ENCODE measurements around the gene FSCN2. TPM values are rescaled to one million over a fixed set of nuclear protein-coding genes. Genes with fewer than 3 reads are reported as not detected.

The FSCN2 gene
- total RNA-seq, 1 donor from 2014 or later: 1.0 TPM

DNA sequence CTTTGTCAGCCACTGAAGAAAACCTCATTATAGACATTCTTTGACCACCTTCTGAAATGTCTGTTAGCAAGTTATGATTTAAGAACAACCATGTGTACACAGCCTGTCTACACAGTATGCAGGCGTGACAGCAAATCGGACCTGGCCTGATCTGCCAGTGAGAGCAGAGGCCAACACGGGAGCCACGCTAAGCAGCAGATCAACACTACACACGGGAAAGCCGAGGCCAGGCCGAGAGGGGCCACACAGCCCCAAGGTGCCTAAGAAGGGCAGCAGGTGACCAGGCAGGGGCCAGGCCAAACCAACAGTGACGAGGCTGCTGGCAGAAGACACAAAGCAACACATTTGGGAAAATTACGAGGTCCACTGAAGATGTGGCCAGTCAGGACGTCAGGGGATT is 40.2 kb downstream of the FSCN2 start:
- no peaks in the 10 kb centered on the region for H3K9me3 ChIP-seq (ENCODE audit: control insufficient read depth in 3 of 3, low read length in 3 of 3)
- no peak overlapping the region for H3K9ac ChIP-seq (ENCODE audit: low read depth in 1 of 3, low read length in 3 of 3)
- H3K4me3 ChIP-seq (ENCODE audit: low read length in 3 of 3): no peak overlapping the region
- peak overlapping the region; percentile 76 for H3K27ac ChIP-seq (ENCODE audit: low read depth, low read length)
- H3K36me3 ChIP-seq (ENCODE audit: control insufficient read depth in 3 of 3, insufficient read depth in 3 of 3, low read length in 3 of 3): peaks cover 70 to 73% (median 72%) of the 10 kb centered on the region in 3 donors
- H3K27me3 ChIP-seq (ENCODE audit: control insufficient read depth in 3 of 3, insufficient read depth in 3 of 3, low read length in 3 of 3): no peaks in the 10 kb centered on the region
- H3K4me1 ChIP-seq (ENCODE audit: control insufficient read depth in 3 of 3, insufficient read depth in 3 of 3, low read length in 3 of 3): peaks cover 20 to 30% (median 21%) of the 10 kb centered on the region in 3 donors

DNA sequence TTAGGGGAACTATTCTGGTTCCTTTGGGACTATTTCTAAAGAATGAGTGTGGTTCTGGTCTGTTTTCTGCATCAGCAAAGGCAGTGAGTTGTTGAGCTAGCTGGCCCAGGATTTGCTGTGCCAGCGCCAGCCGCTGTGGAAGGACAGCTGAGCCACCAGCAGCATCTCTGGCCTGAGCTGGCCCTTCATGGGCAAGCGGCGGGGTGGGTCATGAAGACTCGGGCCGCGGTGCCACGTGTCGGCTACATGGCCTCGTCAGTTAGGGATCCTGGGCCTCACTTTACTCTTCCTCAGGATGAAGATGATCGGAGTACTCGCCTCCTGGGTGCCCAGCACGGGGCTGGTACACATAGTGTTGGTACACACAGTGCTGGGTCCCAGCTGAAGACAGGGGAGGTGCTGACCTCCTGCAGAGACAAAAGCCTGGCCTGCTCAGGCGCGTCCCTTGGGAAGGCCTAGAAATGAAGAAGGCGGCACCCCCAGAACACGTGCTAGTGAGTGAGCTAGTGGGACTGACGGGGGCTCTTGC is 41.9 kb downstream of the FSCN2 start:
- peaks cover 20 to 30% (median 21%) of the 10 kb centered on the region in 3 donors for H3K4me1 ChIP-seq (ENCODE audit: control insufficient read depth in 3 of 3, insufficient read depth in 3 of 3, low read length in 3 of 3)
- H3K4me3 ChIP-seq (ENCODE audit: low read length in 3 of 3): no peak overlapping the region
- no peaks in the 10 kb centered on the region for H3K27me3 ChIP-seq (ENCODE audit: control insufficient read depth in 3 of 3, insufficient read depth in 3 of 3, low read length in 3 of 3)
- no peaks in the 10 kb centered on the region for H3K9me3 ChIP-seq (ENCODE audit: control insufficient read depth in 3 of 3, low read length in 3 of 3)
- H3K27ac ChIP-seq (ENCODE audit: low read depth, low read length): no peak overlapping the region
- no peak overlapping the region for H3K9ac ChIP-seq (ENCODE audit: low read depth in 1 of 3, low read length in 3 of 3)
- H3K36me3 ChIP-seq (ENCODE audit: control insufficient read depth in 3 of 3, insufficient read depth in 3 of 3, low read length in 3 of 3): peaks cover 54 to 69% (median 58%) of the 10 kb centered on the region in 3 donors

DNA sequence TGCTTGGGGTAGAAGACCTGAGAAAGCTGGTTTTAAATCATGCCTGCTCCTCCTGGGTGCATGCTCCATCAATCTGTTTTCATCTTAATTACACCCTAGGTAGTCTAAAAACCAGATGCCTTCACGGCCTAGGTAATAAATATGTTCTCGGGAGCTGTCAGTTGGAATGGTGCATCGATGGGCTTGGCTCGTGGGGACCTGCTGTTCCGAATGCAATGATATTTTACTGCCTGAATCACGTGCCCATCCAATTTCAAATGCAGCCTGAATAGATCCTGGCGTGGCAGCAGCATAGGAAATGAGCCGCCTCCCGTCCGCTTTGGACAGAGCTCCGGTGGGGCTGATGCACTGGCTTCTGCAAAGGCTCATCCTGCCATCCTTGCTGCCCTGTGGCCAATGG is 42.8 kb downstream of the FSCN2 start:
- Histone ChIP-seq H3K27ac (ENCODE audit: low read depth, low read length) (no peak overlapping the region), H3K9me3 (ENCODE audit: control insufficient read depth in 3 of 3, low read length in 3 of 3) (no peaks in the 10 kb centered on the region), H3K36me3 (ENCODE audit: control insufficient read depth in 3 of 3, insufficient read depth in 3 of 3, low read length in 3 of 3) (peaks cover 49 to 65% (median 56%) of the 10 kb centered on the region in 3 donors), H3K27me3 (ENCODE audit: control insufficient read depth in 3 of 3, insufficient read depth in 3 of 3, low read length in 3 of 3) (no peaks in the 10 kb centered on the region), H3K9ac (ENCODE audit: low read depth in 1 of 3, low read length in 3 of 3) (no peak overlapping the region), H3K4me3 (ENCODE audit: low read length in 3 of 3) (no peak overlapping the region), H3K4me1 (ENCODE audit: control insufficient read depth in 3 of 3, insufficient read depth in 3 of 3, low read length in 3 of 3) (peaks cover 17 to 26% (median 20%) of the 10 kb centered on the region in 3 donors)

DNA sequence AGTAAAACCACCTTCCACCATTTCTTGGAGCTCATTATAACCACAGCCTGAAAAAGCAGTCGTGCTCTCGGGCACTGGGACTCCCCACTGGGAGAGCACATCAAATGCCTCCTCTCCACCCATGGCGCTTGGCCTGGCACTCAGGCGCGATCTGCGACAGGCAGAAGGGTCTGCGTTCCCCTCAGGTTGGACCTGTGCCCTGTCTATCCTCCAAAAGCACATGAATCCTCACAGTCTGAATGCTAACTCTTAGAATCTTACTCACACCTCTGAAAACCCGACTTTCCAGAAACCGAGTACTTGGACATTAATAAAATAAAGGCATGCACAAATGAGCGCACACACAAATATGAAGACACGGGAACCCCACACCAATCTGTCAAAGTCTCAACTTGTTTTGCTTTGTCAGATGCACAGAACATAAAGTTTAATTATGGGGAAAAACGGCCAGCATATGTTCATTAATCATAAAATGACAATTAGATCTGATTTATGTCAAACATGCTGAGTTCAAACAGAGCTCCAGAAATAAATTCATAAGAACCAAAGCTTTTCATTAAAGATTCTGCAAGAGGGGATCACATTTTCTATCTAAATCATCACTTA is 44.5 kb downstream of the FSCN2 start:
- no peak overlapping the region for H3K4me3 ChIP-seq (ENCODE audit: low read length in 3 of 3)
- no peaks in the 10 kb centered on the region for H3K27me3 ChIP-seq (ENCODE audit: control insufficient read depth in 3 of 3, insufficient read depth in 3 of 3, low read length in 3 of 3)
- H3K9ac ChIP-seq (ENCODE audit: low read depth in 1 of 3, low read length in 3 of 3): no peak overlapping the region
- peaks cover 8 to 25% (median 10%) of the 10 kb centered on the region in 3 donors for H3K4me1 ChIP-seq (ENCODE audit: control insufficient read depth in 3 of 3, insufficient read depth in 3 of 3, low read length in 3 of 3)
- no peaks in the 10 kb centered on the region for H3K9me3 ChIP-seq (ENCODE audit: control insufficient read depth in 3 of 3, low read length in 3 of 3)
- H3K36me3 ChIP-seq (ENCODE audit: control insufficient read depth in 3 of 3, insufficient read depth in 3 of 3, low read length in 3 of 3): peaks cover 48 to 54% (median 51%) of the 10 kb centered on the region in 3 donors
- no peak overlapping the region for H3K27ac ChIP-seq (ENCODE audit: low read depth, low read length)

DNA sequence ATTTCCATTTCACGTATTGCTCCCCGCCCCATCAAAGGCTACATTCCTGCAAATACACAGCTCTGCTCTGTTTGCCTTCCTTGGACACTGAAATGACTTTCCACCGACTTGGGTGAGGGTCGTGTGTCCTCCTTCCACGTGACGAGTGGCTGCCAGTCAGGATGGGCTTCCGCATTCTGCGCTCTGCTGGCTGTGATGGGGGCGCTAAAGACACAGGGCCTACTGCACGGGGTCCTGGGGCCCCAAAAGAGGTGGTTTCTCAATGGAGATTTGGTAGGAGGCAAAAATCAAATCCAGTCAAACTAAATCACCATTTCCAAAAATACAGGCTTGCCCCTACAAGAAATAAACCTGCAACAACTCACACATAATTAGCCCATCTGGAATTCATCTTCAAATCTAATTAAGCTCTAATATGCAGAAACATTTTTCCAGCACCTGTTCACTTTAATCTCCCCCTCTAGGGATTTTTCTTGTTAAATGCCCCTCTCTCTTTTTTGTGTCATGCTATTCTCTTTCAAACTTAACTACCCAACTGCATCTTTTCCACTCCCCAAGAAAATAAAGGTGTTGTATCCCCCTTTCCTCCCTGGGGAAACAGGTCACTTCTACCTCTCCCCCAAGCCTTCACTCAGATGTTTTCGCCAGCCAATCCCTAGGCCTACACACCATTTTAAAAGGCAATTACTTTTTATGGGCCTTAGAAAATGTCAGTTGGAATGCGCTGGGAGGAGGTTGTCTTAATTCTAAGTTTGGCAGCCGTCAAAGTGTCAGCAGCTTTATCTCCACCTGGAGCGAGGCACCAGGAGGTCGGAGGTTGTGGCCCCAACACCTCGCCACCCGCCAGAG is 45.8 kb downstream of the FSCN2 start:
- no peak overlapping the region for H3K27ac ChIP-seq (ENCODE audit: low read depth, low read length)

DNA sequence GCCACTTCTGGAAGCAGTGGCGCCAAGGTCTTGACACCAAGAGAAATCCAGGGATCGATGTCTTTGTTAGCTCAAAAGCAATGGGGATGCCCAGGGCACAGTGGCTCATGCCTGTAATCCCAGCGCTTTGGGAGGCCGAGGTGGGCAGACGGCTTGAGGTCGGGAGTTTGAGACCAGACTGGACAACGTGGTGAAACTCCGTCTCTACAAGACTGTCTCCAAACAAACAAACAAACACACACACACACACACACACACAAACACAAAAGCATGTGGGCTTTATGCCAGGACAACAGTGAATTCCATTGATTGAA is 46.4 kb downstream of the FSCN2 start:
- Histone ChIP-seq H3K9ac (ENCODE audit: low read depth in 1 of 3, low read length in 3 of 3) (no peak overlapping the region), H3K4me3 (ENCODE audit: low read length in 3 of 3) (no peak overlapping the region), H3K9me3 (ENCODE audit: control insufficient read depth in 3 of 3, low read length in 3 of 3) (no peaks in the 10 kb centered on the region), H3K4me1 (ENCODE audit: control insufficient read depth in 3 of 3, insufficient read depth in 3 of 3, low read length in 3 of 3) (peaks cover 8 to 22% (median 13%) of the 10 kb centered on the region in 3 donors), H3K36me3 (ENCODE audit: control insufficient read depth in 3 of 3, insufficient read depth in 3 of 3, low read length in 3 of 3) (peaks cover 35 to 42% (median 38%) of the 10 kb centered on the region in 3 donors), H3K27ac (ENCODE audit: low read depth, low read length) (no peak overlapping the region), H3K27me3 (ENCODE audit: control insufficient read depth in 3 of 3, insufficient read depth in 3 of 3, low read length in 3 of 3) (no peaks in the 10 kb centered on the region)

More for the DNA sequence above, 45.8 kb downstream of the FSCN2 start:
- Histone ChIP-seq H3K9ac (ENCODE audit: low read depth in 1 of 3, low read length in 3 of 3) (no peak overlapping the region), H3K4me3 (ENCODE audit: low read length in 3 of 3) (no peak overlapping the region), H3K9me3 (ENCODE audit: control insufficient read depth in 3 of 3, low read length in 3 of 3) (no peaks in the 10 kb centered on the region), H3K27me3 (ENCODE audit: control insufficient read depth in 3 of 3, insufficient read depth in 3 of 3, low read length in 3 of 3) (no peaks in the 10 kb centered on the region), H3K36me3 (ENCODE audit: control insufficient read depth in 3 of 3, insufficient read depth in 3 of 3, low read length in 3 of 3) (peaks cover 39 to 44% (median 40%) of the 10 kb centered on the region in 3 donors), H3K4me1 (ENCODE audit: control insufficient read depth in 3 of 3, insufficient read depth in 3 of 3, low read length in 3 of 3) (peaks cover 8 to 22% (median 13%) of the 10 kb centered on the region in 3 donors)

DNA sequence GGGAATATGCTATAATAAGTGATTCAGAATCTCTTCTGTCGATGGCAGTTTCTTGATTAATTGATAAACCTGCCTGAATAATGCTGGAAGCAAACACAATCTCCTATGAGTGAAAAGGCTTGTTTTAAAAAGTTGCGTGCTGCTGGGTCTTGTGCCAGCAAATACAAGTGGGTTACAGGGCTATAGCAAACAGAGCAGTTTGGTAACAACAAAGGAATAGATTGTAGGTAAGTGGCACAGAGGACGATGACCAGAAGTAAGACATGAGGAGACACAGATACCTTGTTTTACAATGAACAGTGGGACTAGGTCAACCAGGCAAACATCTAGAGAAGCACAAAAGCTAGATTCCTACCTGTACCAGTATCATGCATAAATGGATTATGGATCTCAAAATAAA is 47.7 kb downstream of the FSCN2 start:
- H3K36me3 ChIP-seq (ENCODE audit: control insufficient read depth in 3 of 3, insufficient read depth in 3 of 3, low read length in 3 of 3): peaks cover 30 to 39% (median 31%) of the 10 kb centered on the region in 3 donors
- H3K27ac ChIP-seq (ENCODE audit: low read depth, low read length): no peak overlapping the region
- H3K4me3 ChIP-seq (ENCODE audit: low read length in 3 of 3): no peak overlapping the region
- H3K4me1 ChIP-seq (ENCODE audit: control insufficient read depth in 3 of 3, insufficient read depth in 3 of 3, low read length in 3 of 3): peaks cover 8 to 22% (median 13%) of the 10 kb centered on the region in 3 donors
- no peaks in the 10 kb centered on the region for H3K27me3 ChIP-seq (ENCODE audit: control insufficient read depth in 3 of 3, insufficient read depth in 3 of 3, low read length in 3 of 3)
- H3K9me3 ChIP-seq (ENCODE audit: control insufficient read depth in 3 of 3, low read length in 3 of 3): no peaks in the 10 kb centered on the region
- no peak overlapping the region for H3K9ac ChIP-seq (ENCODE audit: low read depth in 1 of 3, low read length in 3 of 3)

DNA sequence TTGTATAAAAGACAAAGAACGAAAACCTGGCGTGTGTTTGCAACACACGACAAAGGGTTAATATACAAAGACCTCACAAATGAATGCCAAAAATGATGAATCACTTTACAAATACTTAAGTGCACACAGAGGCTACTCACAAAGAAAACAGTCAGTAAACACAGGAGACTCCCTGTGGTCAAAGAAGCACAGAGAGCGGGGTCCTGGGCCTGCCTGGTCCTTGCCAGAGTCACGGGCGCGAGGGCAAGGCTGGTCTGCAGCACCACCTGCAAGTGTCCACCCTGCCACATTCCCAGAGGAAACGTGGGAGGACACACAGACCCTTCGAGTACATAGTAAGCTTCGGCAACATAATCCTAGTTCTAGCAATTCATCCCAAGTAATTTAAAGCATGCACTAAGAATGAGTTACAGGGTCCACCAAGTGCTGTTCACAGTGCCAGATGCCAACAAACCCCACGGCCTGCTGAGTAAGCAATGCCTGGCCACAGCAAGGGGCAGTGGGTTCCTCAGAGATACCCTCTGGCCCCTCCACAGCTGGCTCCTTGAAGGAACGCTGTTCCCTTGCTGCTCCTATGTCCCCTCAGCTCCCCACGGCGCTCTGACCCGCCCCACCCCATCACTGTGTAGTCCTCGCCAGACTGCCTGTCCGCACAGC is 48.6 kb downstream of the FSCN2 start:
- no peaks in the 10 kb centered on the region for H3K9me3 ChIP-seq (ENCODE audit: control insufficient read depth in 3 of 3, low read length in 3 of 3)
- H3K27ac ChIP-seq (ENCODE audit: low read depth, low read length): peak overlapping the region; percentile 13
- H3K36me3 ChIP-seq (ENCODE audit: control insufficient read depth in 3 of 3, insufficient read depth in 3 of 3, low read length in 3 of 3): peaks cover 26 to 34% (median 26%) of the 10 kb centered on the region in 3 donors
- peak overlapping the region; percentile 12 to 41 (median 39) for H3K4me3 ChIP-seq (ENCODE audit: low read length in 3 of 3)
- H3K27me3 ChIP-seq (ENCODE audit: control insufficient read depth in 3 of 3, insufficient read depth in 3 of 3, low read length in 3 of 3): no peaks in the 10 kb centered on the region
- H3K4me1 ChIP-seq (ENCODE audit: control insufficient read depth in 3 of 3, insufficient read depth in 3 of 3, low read length in 3 of 3): peaks cover 8 to 27% (median 14%) of the 10 kb centered on the region in 3 donors
- H3K9ac ChIP-seq (ENCODE audit: low read depth in 1 of 3, low read length in 3 of 3): peak overlapping the region in 1 of 3 donors; percentile 57

DNA sequence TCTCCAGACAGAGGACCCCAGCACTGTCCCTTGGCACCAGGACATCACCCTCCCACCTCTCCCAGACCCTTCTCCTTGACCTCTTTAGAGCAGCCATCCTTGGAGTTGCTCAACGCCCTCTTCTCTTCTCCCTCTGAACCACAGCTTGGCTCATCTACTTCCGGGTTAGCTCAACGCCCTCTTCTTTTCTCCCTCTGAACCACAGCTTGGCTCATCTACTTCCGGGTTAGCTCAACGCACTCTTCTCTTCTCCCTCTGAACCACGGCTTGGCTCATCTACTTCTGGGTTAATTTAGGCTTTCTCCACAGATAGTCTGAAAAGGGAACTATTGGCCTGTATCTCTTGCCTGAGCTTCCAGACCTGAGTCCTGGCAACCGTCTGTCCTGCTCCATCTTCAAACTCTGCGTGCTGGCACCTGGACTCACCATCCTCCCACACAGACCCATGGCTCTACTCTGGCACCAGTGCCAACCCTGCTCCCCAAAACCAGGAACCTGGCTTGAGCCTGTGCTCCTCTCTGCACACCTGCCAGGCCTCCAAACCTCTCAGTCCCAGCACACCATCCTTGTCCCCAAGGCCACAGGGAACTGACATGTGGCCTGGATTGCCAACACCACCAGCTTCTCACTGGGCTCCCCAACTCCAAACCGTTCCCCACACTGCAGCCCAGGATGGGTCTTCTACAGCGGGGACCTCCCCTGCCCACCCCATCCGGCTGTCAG is 49.3 kb downstream of the FSCN2 start:
- H3K9ac ChIP-seq (ENCODE audit: low read depth in 1 of 3, low read length in 3 of 3): peak overlapping the region in 2 of 3 donors; percentile 3 to 4
- H3K27ac ChIP-seq (ENCODE audit: low read depth, low read length): peak overlapping the region; percentile 13
- H3K36me3 ChIP-seq (ENCODE audit: control insufficient read depth in 3 of 3, insufficient read depth in 3 of 3, low read length in 3 of 3): peaks cover 28 to 39% (median 30%) of the 10 kb centered on the region in 3 donors

More for the DNA sequence above, 49.3 kb downstream of the FSCN2 start:
- no peaks in the 10 kb centered on the region for H3K27me3 ChIP-seq (ENCODE audit: control insufficient read depth in 3 of 3, insufficient read depth in 3 of 3, low read length in 3 of 3)
- peaks cover 15 to 30% (median 15%) of the 10 kb centered on the region in 3 donors for H3K4me1 ChIP-seq (ENCODE audit: control insufficient read depth in 3 of 3, insufficient read depth in 3 of 3, low read length in 3 of 3)
- no peaks in the 10 kb centered on the region for H3K9me3 ChIP-seq (ENCODE audit: control insufficient read depth in 3 of 3, low read length in 3 of 3)
- H3K4me3 ChIP-seq (ENCODE audit: low read length in 3 of 3): peak overlapping the region in 2 of 3 donors; percentile 12 to 22

Measured in skeletal muscle tissue (tissue), 4 donors.